GM18868 (cell line): ENCODE results near the gene JKAMP.

ENCODE experiments used
- ATAC-seq: cut with Tn5 transposase; IDR thresholded peaks from one replicate; pipeline ENCODE4 v1.9.1; 2021; ENCODE audit warnings: mild to moderate bottlenecking, moderate library complexity; ENCODE audit not compliant: unreplicated experiment

The JKAMP gene

GRCh38 chr14:59537476-59537875 lies 53.2 kb downstream of the JKAMP start:
- ATAC-seq = no peak

- ATAC-seq = no peak
Measured at GRCh38 chr14:59538936-59539335, 54.6 kb downstream of the JKAMP start.

DNA sequence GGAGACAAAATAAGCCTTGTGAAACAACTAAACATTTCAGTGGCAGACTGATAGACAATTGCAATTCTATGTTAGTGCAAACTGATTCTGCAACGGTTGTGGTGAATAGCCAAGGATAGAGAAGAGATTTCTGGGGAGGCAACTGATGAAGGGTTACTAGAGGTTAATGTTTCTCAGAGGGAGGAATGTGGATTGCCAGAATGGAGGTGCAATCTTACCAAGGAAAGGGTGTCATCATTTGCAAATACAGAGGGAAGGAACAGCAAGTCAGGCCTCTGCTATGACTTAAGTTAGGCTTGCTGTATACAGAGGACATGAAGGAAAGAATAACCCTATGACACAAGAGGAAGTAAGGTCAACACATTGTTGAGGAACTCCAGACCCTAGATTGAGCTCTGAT lies 56.5 kb downstream of the JKAMP start:
- ATAC-seq = no peak

- no peak for ATAC-seq
Measured at GRCh38 chr14:59541731-59542130, 57.4 kb downstream of the JKAMP start.

DNA sequence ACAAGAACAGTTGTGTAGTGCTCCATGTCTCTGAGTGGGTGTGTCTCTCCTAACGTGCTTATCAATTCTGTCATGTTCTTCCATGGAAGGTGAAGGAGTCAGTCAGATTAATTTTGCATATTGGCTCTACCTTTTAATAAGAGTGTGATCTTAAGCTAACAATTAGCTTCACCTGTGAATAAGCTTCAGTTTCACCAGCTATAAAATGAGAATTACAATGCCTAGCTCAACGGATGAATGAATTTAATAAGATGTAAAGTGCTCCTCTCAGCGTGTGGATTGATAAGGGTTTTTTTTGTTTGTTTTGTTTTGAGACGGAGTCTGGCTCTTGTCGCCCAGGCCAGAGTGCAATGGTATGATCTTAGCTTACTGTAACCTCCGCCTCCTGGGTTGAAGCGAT lies 59.6 kb downstream of the JKAMP start:
- ATAC-seq = no peak

- ATAC-seq = no peak
Measured at GRCh38 chr14:59547310-59547709, 63.0 kb downstream of the JKAMP start.
